Naive B cell (primary cell): Measurements from ENCODE around the gene SLC35F6. TPM values are rescaled to one million over a fixed set of nuclear protein-coding genes. Genes with fewer than 3 reads are reported as not detected.
"Not testable (repeated sequence)": the region's sequence is repeated elsewhere in the genome, so short reads cannot be mapped to it uniquely, and the experiment has no call there.

ENCODE experiments used
- ATAC-seq, 2 donors: fragments of 150-1000 bp; cut with Tn5 transposase; 2 replicates each; pipeline ENCODE4 v1.10.0; 2021; ENCODE audit warnings: low read depth in 2 of 2, mild to moderate bottlenecking in 2 of 2, moderate library complexity in 2 of 2
- DNase-seq: peaks from one replicate; pipeline ENCODE4 v3.0.0; 2022
- H3K27ac Mint-ChIP-seq, 6 donors: one replicate each; pipeline ENCODE4 v1.8.0; 2020 to 2022; ENCODE audit warnings: mild to moderate bottlenecking in 6 of 6, mixed read lengths in 6 of 6, moderate library complexity in 5 of 6, inconsistent platforms in 2 of 6
- H3K27me3 Mint-ChIP-seq, 3 donors: one replicate each; pipeline ENCODE4 v1.8.0; 2021 to 2022; ENCODE audit warnings: mixed read lengths in 3 of 3, mild to moderate bottlenecking in 1 of 3
- H3K36me3 Mint-ChIP-seq, 2 donors: one replicate each; pipeline ENCODE4 v1.8.0; 2020 to 2022; ENCODE audit warnings: mixed read lengths in 2 of 2, inconsistent platforms in 1 of 2, mild to moderate bottlenecking in 1 of 2
- H3K4me1 Mint-ChIP-seq, 3 donors: one replicate each; pipeline ENCODE4 v1.8.0; 2020 to 2022; ENCODE audit warnings: mixed read lengths in 3 of 3, inconsistent platforms in 1 of 3, mild to moderate bottlenecking in 1 of 3, moderate library complexity in 1 of 3
- H3K4me3 Mint-ChIP-seq, 8 donors: one replicate each; pipeline ENCODE4 v1.8.0; 2020 to 2022; ENCODE audit warnings: mild to moderate bottlenecking in 8 of 8, mixed read lengths in 8 of 8, moderate library complexity in 8 of 8, inconsistent platforms in 2 of 8
- H3K9me3 Mint-ChIP-seq, 7 donors: one replicate each; pipeline ENCODE4 v1.8.0; 2020 to 2022; ENCODE audit warnings: mixed read lengths in 7 of 7, mild to moderate bottlenecking in 5 of 7, inconsistent platforms in 2 of 7, moderate library complexity in 1 of 7
- polyA plus RNA-seq, 6 donors: library from polyadenylated mRNA; unstranded; fragments of 300-500 nt; fragmentation: Illumina TruSeq; gene quantifications; one replicate each; pipeline ENCODE4 v1.2.3, GENCODE V29; 2021; ENCODE audit warnings: low read depth in 6 of 6

SLC35F6 gene
- polyA plus RNA-seq, 6 donors from 2014 or later: 1.3 to 5.7 (median 4.8) TPM

DNA sequence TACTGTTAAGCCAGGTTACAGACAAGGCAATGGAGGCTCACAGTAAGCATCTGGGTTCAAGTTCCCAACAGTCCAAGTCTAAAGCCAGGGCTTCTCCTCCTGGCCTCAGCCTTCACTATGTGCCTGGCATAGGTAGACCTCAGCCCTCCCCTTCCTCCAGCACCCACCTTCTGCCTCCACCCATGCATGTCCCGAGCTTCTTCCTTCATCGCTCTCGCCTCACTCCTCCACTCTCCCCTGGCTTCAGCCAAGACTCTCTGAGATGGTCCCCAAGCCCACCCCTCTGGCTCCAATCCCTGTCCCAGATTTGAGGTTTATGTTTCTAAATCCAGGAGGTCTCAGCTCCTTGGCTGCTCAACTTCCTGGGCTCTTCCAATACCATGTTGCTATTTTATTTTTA, 48.6 kb downstream of the SLC35F6 start:
- no peak for DNase-seq
- ATAC-seq: no peak
- Mint-ChIP-seq H3K27ac (no peak overlapping the region), H3K27me3 (peaks cover 43 to 54% (median 52%) of the 10 kb centered on the region in 3 donors), H3K4me3 (no peak overlapping the region), H3K4me1 (peaks cover 0 to 7% (median 0%) of the 10 kb centered on the region in 3 donors), H3K36me3 (no peaks in the 10 kb centered on the region), H3K9me3 (peaks cover 0 to 6% (median 2%) of the 10 kb centered on the region in 7 donors)

DNA sequence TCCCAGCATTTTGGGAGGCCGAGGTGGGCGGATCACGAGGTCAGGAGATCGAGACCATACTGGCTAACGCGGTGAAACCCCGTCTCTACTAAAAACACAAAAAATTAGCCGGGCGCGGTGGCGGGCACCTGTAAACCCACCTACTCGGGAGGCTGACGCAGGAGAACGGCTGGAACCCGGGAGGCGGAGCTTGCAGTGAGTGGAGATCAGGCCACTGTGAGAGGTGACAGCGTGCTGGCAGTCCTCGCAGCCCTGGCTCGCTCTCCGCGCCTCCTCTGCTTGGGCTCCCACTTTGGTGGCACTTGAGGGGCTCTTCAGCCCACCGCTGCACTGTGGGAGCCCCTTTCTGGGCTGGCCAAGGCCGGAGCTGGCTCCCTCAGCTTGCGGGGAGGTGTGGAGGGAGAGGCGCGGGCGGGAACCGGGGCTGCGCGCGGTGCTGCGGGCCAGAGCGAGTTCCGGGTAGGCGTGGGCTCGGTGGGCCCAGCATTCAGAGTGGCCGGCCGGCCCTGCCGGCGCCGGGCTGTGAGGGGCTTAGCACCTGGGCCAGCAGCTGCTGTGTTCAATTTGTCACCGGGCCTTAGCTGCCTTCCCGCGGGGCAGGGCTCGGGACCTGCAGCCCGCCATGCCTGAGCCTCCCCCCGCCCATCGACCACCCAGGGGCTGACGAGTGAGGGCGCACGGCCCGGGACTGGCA, 50.1 kb downstream of the SLC35F6 start:
- peaks cover 49 to 69% (median 65%) of the 10 kb centered on the region in 3 donors for H3K27me3 Mint-ChIP-seq
- H3K27ac Mint-ChIP-seq, H3K36me3 Mint-ChIP-seq, H3K4me1 Mint-ChIP-seq, ATAC-seq, DNase-seq, H3K4me3 Mint-ChIP-seq, H3K9me3 Mint-ChIP-seq: not testable (repeated sequence)

DNA sequence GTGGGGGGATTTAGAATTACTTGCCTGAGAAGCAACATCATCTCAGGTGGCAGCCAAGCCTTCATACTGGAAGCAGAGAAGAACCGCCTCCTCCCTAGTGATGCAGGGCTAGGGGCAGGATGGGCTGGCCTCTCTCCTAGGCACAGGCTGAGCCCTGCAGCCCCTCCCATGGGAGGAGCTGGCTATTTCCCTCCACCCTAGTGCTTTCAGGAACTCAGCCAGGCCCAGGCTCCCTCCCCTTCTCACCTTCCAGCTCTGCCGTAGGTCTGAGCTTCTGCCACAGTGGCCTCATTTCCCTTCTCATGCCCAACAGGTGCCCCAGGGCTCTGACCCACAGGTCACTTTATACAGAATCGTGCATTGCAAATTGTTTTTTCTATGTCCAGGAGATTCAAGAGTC, 52.8 kb downstream of the SLC35F6 start:
- Mint-ChIP-seq H3K36me3 (no peaks in the 10 kb centered on the region), H3K27me3 (peaks cover 41 to 55% (median 53%) of the 10 kb centered on the region in 3 donors), H3K9me3 (peaks cover 0 to 6% (median 2%) of the 10 kb centered on the region in 7 donors), H3K27ac (no peak overlapping the region), H3K4me3 (no peak overlapping the region), H3K4me1 (no peaks in the 10 kb centered on the region)
- ATAC-seq: no peak
- no peak for DNase-seq

DNA sequence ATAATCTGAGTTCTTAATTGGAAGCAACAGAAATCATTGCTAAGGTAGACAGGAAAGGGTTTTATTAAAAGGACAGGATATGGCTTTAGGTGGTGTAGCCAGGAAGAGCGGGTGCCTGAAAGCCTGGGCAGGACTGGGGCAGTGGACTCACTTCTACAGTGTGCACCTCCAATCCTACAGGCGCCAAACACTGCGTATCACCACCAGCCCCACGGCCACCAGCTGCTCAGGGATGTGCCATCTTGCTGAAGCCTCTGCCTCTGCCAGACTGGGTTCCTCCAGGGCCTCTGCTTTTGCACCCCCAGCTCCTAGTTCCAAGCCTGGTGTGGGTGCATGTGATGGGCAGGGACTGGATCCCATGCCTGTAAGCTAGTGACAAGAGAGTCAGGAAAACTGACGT, 54.2 kb downstream of the SLC35F6 start:
- Mint-ChIP-seq H3K27ac (no peak overlapping the region), H3K4me3 (no peak overlapping the region), H3K27me3 (peaks cover 33 to 45% (median 42%) of the 10 kb centered on the region in 3 donors), H3K36me3 (no peaks in the 10 kb centered on the region), H3K4me1 (peaks cover 0 to 3% (median 0%) of the 10 kb centered on the region in 3 donors), H3K9me3 (peaks cover 0 to 6% (median 0%) of the 10 kb centered on the region in 7 donors)
- ATAC-seq: no peak
- DNase-seq: no peak

DNA sequence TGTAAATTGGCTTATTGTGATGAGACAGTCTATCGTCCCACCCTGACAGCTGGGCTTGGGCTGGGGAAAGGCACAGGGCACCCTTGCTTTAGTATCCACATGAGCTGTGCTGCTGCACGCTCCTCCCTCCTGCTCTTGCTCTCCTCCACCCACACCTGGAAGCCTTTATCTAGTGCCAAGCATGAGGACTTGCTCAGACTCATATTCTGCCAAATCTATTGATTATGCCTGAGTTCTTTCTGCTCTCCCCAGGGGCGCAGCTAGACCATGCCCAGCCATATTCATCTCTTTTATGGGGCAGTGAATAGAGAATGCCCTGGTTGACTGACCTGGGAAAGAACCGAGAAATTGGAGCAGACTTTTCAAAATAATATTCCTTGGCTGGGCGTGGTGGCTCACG, 54.9 kb downstream of the SLC35F6 start:
- ATAC-seq: no peak
- peaks cover 0 to 3% (median 0%) of the 10 kb centered on the region in 3 donors for H3K4me1 Mint-ChIP-seq
- H3K4me3 Mint-ChIP-seq: peak overlapping the region in 1 of 8 donors; percentile 57
- no peaks in the 10 kb centered on the region for H3K36me3 Mint-ChIP-seq
- DNase-seq: no peak
- H3K27ac Mint-ChIP-seq: no peak overlapping the region
- peaks cover 0 to 6% (median 0%) of the 10 kb centered on the region in 7 donors for H3K9me3 Mint-ChIP-seq
- peaks cover 33 to 40% (median 35%) of the 10 kb centered on the region in 3 donors for H3K27me3 Mint-ChIP-seq

DNA sequence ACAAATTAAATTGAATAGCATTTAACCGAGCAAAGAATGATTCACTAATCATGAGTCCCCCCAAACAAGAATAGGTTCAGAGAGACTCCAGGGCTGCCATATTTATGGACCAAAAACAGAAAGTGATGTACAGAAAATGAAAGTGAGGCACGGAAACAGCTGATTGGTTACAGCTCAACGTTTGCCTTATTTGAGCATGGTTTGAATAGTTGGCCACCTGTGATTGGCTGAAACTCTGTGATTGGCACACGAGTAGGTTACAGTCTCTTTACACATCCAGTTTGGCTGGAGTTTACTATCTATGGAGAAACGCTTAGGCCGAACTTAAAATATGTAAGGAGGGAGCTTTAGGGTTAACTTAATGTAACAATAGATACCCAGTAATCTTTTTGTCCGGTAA, 56.8 kb downstream of the SLC35F6 start:
- Mint-ChIP-seq H3K4me1 (peaks cover 0 to 3% (median 0%) of the 10 kb centered on the region in 3 donors), H3K4me3 (no peak overlapping the region)

DNA sequence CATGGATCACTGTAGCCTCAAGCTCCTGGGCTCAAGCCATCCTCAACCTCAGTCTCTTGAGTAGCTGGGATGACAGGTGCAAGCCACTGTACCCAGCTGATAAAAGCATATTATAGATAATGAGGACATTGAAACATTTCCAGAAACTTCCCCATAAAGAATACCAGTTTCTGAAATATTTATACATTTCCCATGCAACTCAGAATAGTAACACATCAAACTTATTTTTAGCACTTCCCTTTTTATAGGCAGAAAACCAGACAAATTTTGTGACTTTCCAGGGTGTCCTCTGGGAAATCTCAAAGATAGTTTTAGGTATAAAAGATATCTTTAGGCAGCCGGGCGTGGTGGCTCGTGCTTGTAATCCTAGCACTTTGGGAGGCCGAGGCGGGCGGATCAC, 58.8 kb downstream of the SLC35F6 start:
- no peaks in the 10 kb centered on the region for H3K36me3 Mint-ChIP-seq
- DNase-seq (no peak), ATAC-seq (no peak)
- H3K9me3 Mint-ChIP-seq: no peaks in the 10 kb centered on the region
- peaks cover 0 to 3% (median 0%) of the 10 kb centered on the region in 3 donors for H3K4me1 Mint-ChIP-seq
- H3K4me3 Mint-ChIP-seq: no peak overlapping the region
- H3K27ac Mint-ChIP-seq: no peak overlapping the region
- H3K27me3 Mint-ChIP-seq: peaks cover 16 to 20% (median 17%) of the 10 kb centered on the region in 3 donors

More for the DNA sequence above, 56.8 kb downstream of the SLC35F6 start:
- Mint-ChIP-seq H3K27ac (no peak overlapping the region), H3K27me3 (peaks cover 26 to 34% (median 30%) of the 10 kb centered on the region in 3 donors), H3K9me3 (no peaks in the 10 kb centered on the region), H3K36me3 (no peaks in the 10 kb centered on the region)
- DNase-seq (no peak), ATAC-seq (no peak)

Other genes with a start within 250 kb of the SLC35F6 start
- not detected for gene CIB4, start 122.9 kb upstream of the SLC35F6 start, polyA plus RNA-seq
- not detected for gene KCNK3, start 71.6 kb upstream of the SLC35F6 start, polyA plus RNA-seq
- not detected for gene CENPA, start 21.8 kb downstream of the SLC35F6 start, polyA plus RNA-seq
- gene DPYSL5, start 83.8 kb downstream of the SLC35F6 start, polyA plus RNA-seq: not detected
- gene MAPRE3, start 206.4 kb downstream of the SLC35F6 start, polyA plus RNA-seq: 1 to 10 TPM; 1.2 to 4.2 (median 1.4) TPM